IMR-90 (cell line): ENCODE data around the gene KRTAP3-1. TPM values are rescaled to one million over a fixed set of nuclear protein-coding genes. Genes with fewer than 3 reads are reported as not detected.

Source experiments
- ATAC-seq: fragments of 200-7000 bp; cut with Tn5 transposase; 2 replicates; pipeline ENCODE4 v1.9.1; 2020; ENCODE audit warnings: low read depth, mild to moderate bottlenecking, moderate library complexity
- BruUV-seq: library from RNA; stranded (reverse); fragments of 400-500 nt; replicated peaks from 2 replicates; lab custom pipeline; 2021; lab: Mats Ljungman, UMichigan
- CTCF ChIA-PET: fragments of 300-600 bp; formaldehyde crosslinking; extraction: SDS; loops from one replicate; lab custom pipeline; 2021; ENCODE audit warnings: antibody characterized with exemption; lab: Yijun Ruan, JAX
- POLR2A ChIA-PET: fragments of 300-600 bp; sonication (Branson Sonifier 250); formaldehyde crosslinking; loops from one replicate; lab custom pipeline; 2022; ENCODE audit warnings: antibody characterized with exemption; ENCODE audit not compliant: unreplicated experiment; lab: Charles Lee
- DNase-seq: peaks from one replicate; pipeline ENCODE4 v3.0.0; 2013
- H2AFZ ChIP-seq: replicated peaks from 2 replicates; pipeline ENCODE3; 2013; ENCODE audit warnings: low read length, mild to moderate bottlenecking; ENCODE audit not compliant: poor library complexity
- H2AK5ac ChIP-seq: 2 replicates; pipeline ENCODE4 v1.6.1; 2013; ENCODE audit warnings: low read depth, low read length, inconsistent platforms
- H2AK9ac ChIP-seq: replicated peaks from 2 replicates; pipeline ENCODE3; 2013; ENCODE audit warnings: mild to moderate bottlenecking, low read depth, low read length, moderate library complexity; ENCODE audit not compliant: poor library complexity
- H2BK120ac ChIP-seq: 2 replicates; pipeline ENCODE4 v1.6.1; 2013; ENCODE audit warnings: low read depth, low read length, inconsistent platforms
- H2BK15ac ChIP-seq: 3 replicates; pipeline ENCODE4 v1.6.1; 2013; ENCODE audit warnings: low read depth, low read length, inconsistent platforms
- H2BK20ac ChIP-seq: 2 replicates; pipeline ENCODE4 v1.6.1; 2013; ENCODE audit warnings: low read depth, mild to moderate bottlenecking, inconsistent platforms, low read length, moderate library complexity
- H2BK5ac ChIP-seq: 2 replicates; pipeline ENCODE4 v1.6.1; 2013; ENCODE audit warnings: mild to moderate bottlenecking, low read depth, low read length, inconsistent platforms; ENCODE audit not compliant: poor library complexity, severe bottlenecking
- H3K14ac ChIP-seq: replicated peaks from 2 replicates; pipeline ENCODE4 v1.6.1; 2013; ENCODE audit warnings: low read depth, low read length, inconsistent platforms
- H3K18ac ChIP-seq: 2 replicates; pipeline ENCODE4 v1.6.1; 2013; ENCODE audit warnings: low read depth, low read length, control low read depth
- H3K23ac ChIP-seq: 2 replicates; pipeline ENCODE4 v1.6.1; 2013; ENCODE audit warnings: low read depth, low read length, inconsistent platforms
- H3K27ac ChIP-seq: 2 replicates; pipeline ENCODE4 v1.5.1; 2013; ENCODE audit warnings: mild to moderate bottlenecking, control low read depth, low read length; ENCODE audit not compliant: insufficient read depth
- H3K27me3 ChIP-seq: 2 replicates; pipeline ENCODE4 v1.6.1; 2013; ENCODE audit warnings: low read length; ENCODE audit not compliant: control insufficient read depth, insufficient read depth
- H3K36me3 ChIP-seq: 2 replicates; pipeline ENCODE4 v1.6.1; 2013; ENCODE audit warnings: low read length, mixed read lengths; ENCODE audit not compliant: control insufficient read depth, insufficient read depth
- H3K4ac ChIP-seq: 2 replicates; pipeline ENCODE4 v1.6.1; 2013; ENCODE audit warnings: low read depth, low read length, inconsistent platforms
- H3K4me1 ChIP-seq: 2 replicates; pipeline ENCODE4 v1.6.1; 2013; ENCODE audit warnings: low read length, mixed read lengths; ENCODE audit not compliant: control insufficient read depth, insufficient read depth
- H3K4me2 ChIP-seq: 2 replicates; pipeline ENCODE4 v1.6.1; 2013; ENCODE audit warnings: low read depth, mild to moderate bottlenecking, control low read depth, low read length, moderate library complexity
- H3K4me3 ChIP-seq: 2 replicates; pipeline ENCODE4 v1.5.1; 2013; ENCODE audit warnings: low read depth, mild to moderate bottlenecking, control low read depth, low read length, moderate library complexity; ENCODE audit not compliant: insufficient read depth
- H3K56ac ChIP-seq: 2 replicates; pipeline ENCODE4 v1.6.1; 2013; ENCODE audit warnings: low read length, inconsistent platforms; ENCODE audit not compliant: insufficient read depth; ENCODE audit errors: extremely low read depth
- H3K79me1 ChIP-seq, 2 experiments: 2 replicates each; pipeline ENCODE4 v1.6.1; 2013; ENCODE audit warnings: low read length in 2 of 2, inconsistent platforms in 1 of 2, low read depth in 1 of 2
- H3K9ac ChIP-seq: 2 replicates; pipeline ENCODE4 v1.6.1; 2013; ENCODE audit warnings: low read depth, low read length, control low read depth
- H3K9me1 ChIP-seq: 2 replicates; pipeline ENCODE4 v1.6.1; 2013; ENCODE audit warnings: low read length, inconsistent platforms; ENCODE audit not compliant: insufficient read depth
- H3K9me3 ChIP-seq: 2 replicates; pipeline ENCODE4 v1.6.1; 2013; ENCODE audit warnings: low read length; ENCODE audit not compliant: control insufficient read depth, insufficient read depth
- H4K20me1 ChIP-seq: 2 replicates; pipeline ENCODE4 v1.6.1; 2013; ENCODE audit warnings: low read length, inconsistent platforms; ENCODE audit not compliant: insufficient read depth
- H4K5ac ChIP-seq: 2 replicates; pipeline ENCODE4 v1.6.1; 2013; ENCODE audit warnings: mild to moderate bottlenecking, low read depth, low read length, control low read depth
- H4K8ac ChIP-seq, 2 experiments: 2 replicates each; pipeline ENCODE4 v1.6.1; 2013; ENCODE audit warnings: low read depth in 2 of 2, low read length in 2 of 2, control low read depth in 1 of 2, inconsistent platforms in 1 of 2
- H4K91ac ChIP-seq: 2 replicates; pipeline ENCODE4 v1.6.1; 2013; ENCODE audit warnings: low read depth, low read length, inconsistent platforms; ENCODE audit not compliant: insufficient read depth
- BHLHE40 ChIP-seq: fragments of 150-350 bp; IDR thresholded peaks from 2 replicates; pipeline ENCODE4 v1.6.1; 2016; ENCODE audit warnings: mild to moderate bottlenecking, low read depth, low read length
- CEBPB ChIP-seq: IDR thresholded peaks from 2 replicates; pipeline ENCODE4 v1.6.1; 2012; ENCODE audit warnings: low read depth, low read length, improper control_type of control experiment
- CHD1 ChIP-seq: IDR thresholded peaks from 2 replicates; pipeline ENCODE4 v1.6.1; 2012; ENCODE audit warnings: low read depth, low read length, improper control_type of control experiment
- CTCF ChIP-seq: conservative IDR thresholded peaks from 2 replicates; pipeline ENCODE4 v1.5.1; 2012; ENCODE audit warnings: mild to moderate bottlenecking, low read depth, low read length, improper control_type of control experiment
- ELK1 ChIP-seq: fragments of 150-350 bp; IDR thresholded peaks from 2 replicates; pipeline ENCODE4 v1.6.1; 2016; ENCODE audit warnings: low read depth, mild to moderate bottlenecking, low read length, moderate library complexity, borderline replicate concordance
- FOS ChIP-seq: fragments of 150-350 bp; IDR thresholded peaks from 2 replicates; pipeline ENCODE4 v1.6.1; 2016; ENCODE audit warnings: low read depth, low read length
- MAFK ChIP-seq: IDR thresholded peaks from 2 replicates; pipeline ENCODE4 v1.6.1; 2012; ENCODE audit warnings: low read depth, low read length, improper control_type of control experiment
- MAZ ChIP-seq: IDR thresholded peaks from 2 replicates; pipeline ENCODE4 v1.6.1; 2012; ENCODE audit warnings: low read depth, mild to moderate bottlenecking, low read length, improper control_type of control experiment, moderate library complexity, borderline replicate concordance
- MXI1 ChIP-seq: IDR thresholded peaks from 2 replicates; pipeline ENCODE4 v1.6.1; 2012; ENCODE audit warnings: low read depth, mild to moderate bottlenecking, low read length, moderate library complexity, borderline replicate concordance
- NFE2L2 ChIP-seq: fragments of 150-350 bp; IDR thresholded peaks from 2 replicates; pipeline ENCODE4 v1.6.1; 2016; ENCODE audit warnings: low read depth, mild to moderate bottlenecking, low read length
- POLR2A ChIP-seq: IDR thresholded peaks from 2 replicates; pipeline ENCODE4 v1.6.1; 2012; ENCODE audit warnings: mild to moderate bottlenecking, low read depth, low read length
- RAD21 ChIP-seq: IDR thresholded peaks from 2 replicates; pipeline ENCODE4 v1.6.1; 2012; ENCODE audit warnings: low read length, improper control_type of control experiment
- RCOR1 ChIP-seq: IDR thresholded peaks from 2 replicates; pipeline ENCODE4 v1.6.1; 2012; ENCODE audit warnings: mild to moderate bottlenecking, low read length, improper control_type of control experiment; ENCODE audit not compliant: insufficient replicate concordance
- RFX5 ChIP-seq: IDR thresholded peaks from 2 replicates; pipeline ENCODE4 v1.8.0; 2012; ENCODE audit warnings: low read depth, mild to moderate bottlenecking, low read length, moderate library complexity
- SMC3 ChIP-seq: fragments of 150-350 bp; IDR thresholded peaks from 2 replicates; pipeline ENCODE4 v1.6.1; 2016; ENCODE audit warnings: low read depth, mild to moderate bottlenecking, antibody characterized with exemption, low read length, moderate library complexity
- USF2 ChIP-seq: fragments of 150-350 bp; IDR thresholded peaks from 2 replicates; pipeline ENCODE4 v1.6.1; 2017; ENCODE audit warnings: mild to moderate bottlenecking, antibody characterized with exemption, low read length, low read depth
- dilution Hi-C: fragments of 300-500 bp; cut with HindIII; formaldehyde crosslinking; loops from one replicate; pipeline ENCODE4 v1.14.3; 2018; ENCODE audit warnings: low sequenced_read_pairs; ENCODE audit not compliant: unreplicated experiment
- in situ Hi-C: fragments of 300-500 bp; cut with MboI; formaldehyde crosslinking; loops from 3 replicates; pipeline ENCODE4 v1.14.3; 2019; ENCODE audit warnings: low sequenced_read_pairs, inconsistent platforms, mixed read lengths
- intact Hi-C: fragments of 100-400 bp; cut with micrococcal nuclease; formaldehyde crosslinking; loops from 2 replicates; pipeline ENCODE4 v1.10.0; 2022
- polyA plus RNA-seq, 3 experiments: library from polyadenylated mRNA; depleted of rRNA; stranded (reverse); fragments of >200 nt; gene quantifications; 2 replicates each; pipeline ENCODE4 v1.2.3, GENCODE V29; 2012; ENCODE audit warnings: low replicate concordance in 1 of 3
- total RNA-seq: library from RNA; depleted of rRNA; stranded (reverse); fragments of >200 nt; gene quantifications from 2 replicates; pipeline ENCODE4 v1.2.3, GENCODE V29; 2012

KRTAP3-1 gene
- total and polyA plus RNA-seq, 2 of the 4 experiments (the other 2 are of a cell fraction), result not detected

DNA sequence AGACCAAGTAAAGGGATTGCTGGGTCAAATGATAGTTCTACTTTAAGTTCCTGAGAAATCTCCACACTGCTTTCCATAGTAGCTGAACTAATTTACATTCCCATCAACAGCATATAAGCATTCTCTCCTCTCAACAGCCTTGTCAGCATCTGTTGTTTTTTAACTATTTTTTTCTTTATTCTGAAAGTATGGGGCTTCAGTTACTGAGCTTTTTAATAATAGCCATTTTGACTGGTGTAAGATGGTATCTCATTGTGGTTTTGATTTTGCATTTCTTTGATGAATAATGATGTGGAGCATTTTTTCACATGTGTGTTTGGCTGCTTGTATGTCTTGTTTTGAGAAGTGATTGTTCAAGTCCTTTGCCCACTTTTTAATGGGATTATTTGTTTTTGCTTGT is 43.6 kb upstream of the KRTAP3-1 start:
- no peak overlapping the region for H3K27ac ChIP-seq
- peak overlapping the region; percentile 1 to 19; a peak in 2 of 4 replicates for H4K8ac ChIP-seq
- no peak overlapping the region for H2AK9ac ChIP-seq
- H2AFZ ChIP-seq, result no peak overlapping the region
- no peak overlapping the region for H3K4me3 ChIP-seq
- H2BK20ac ChIP-seq, result peak overlapping the region; percentile 64
- no peaks in the 10 kb centered on the region for H4K20me1 ChIP-seq
- no peaks in the 10 kb centered on the region for H3K79me1 ChIP-seq
- TF ChIP-seq MAZ (no peak), FOS (no peak), RCOR1 (no peak), SMC3 (no peak), RFX5 (no peak), ELK1 (no peak), NFE2L2 (no peak), CEBPB (no peak), BHLHE40 (no peak), USF2 (no peak), POLR2A (no peak), CTCF (no peak), MAFK (no peak), RAD21 (no peak), CHD1 (no peak), MXI1 (no peak)
- no peak overlapping the region for H3K56ac ChIP-seq
- H3K18ac ChIP-seq, result peak overlapping the region; percentile 76; the same call in 1 of the 2 replicates
- H4K91ac ChIP-seq, result no peak overlapping the region
- no peaks in the 10 kb centered on the region for H3K9me3 ChIP-seq
- dilution Hi-C loops (no loop called here), intact Hi-C loops (no loop called here), in situ Hi-C loops (no loop called here)
- ChIA-PET CTCF (no interaction called here), POLR2A (no interaction called here)
- H3K14ac ChIP-seq, result no peak overlapping the region
- DNase-seq (no peak), ATAC-seq (no peak)
- H2BK120ac ChIP-seq, result peak overlapping the region; percentile 62; the same call in 1 of the 2 replicates
- H2AK5ac ChIP-seq, result no peak overlapping the region; the same call in 1 of the 2 replicates
- H4K5ac ChIP-seq, result peak overlapping the region; percentile 84; the same call in 1 of the 2 replicates
- no peak overlapping the region for H3K4ac ChIP-seq
- peak overlapping the region; percentile 56 for H2BK5ac ChIP-seq
- no peaks in the 10 kb centered on the region for H3K27me3 ChIP-seq
- H3K4me2 ChIP-seq, result no peak overlapping the region
- no peak overlapping the region for H3K23ac ChIP-seq
- H3K9ac ChIP-seq, result no peak overlapping the region
- peaks cover 10% of the 10 kb centered on the region; the same call in 1 of the 2 replicates for H3K9me1 ChIP-seq
- H2BK15ac ChIP-seq, result peak overlapping the region; percentile 77; the same call in 1 of the 3 replicates
- no TSS peak for BruUV-seq
- H3K36me3 ChIP-seq, result no peaks in the 10 kb centered on the region
- H3K4me1 ChIP-seq, result peaks cover 5% of the 10 kb centered on the region
